HCT116 (cell line): ENCODE measurements around the gene TPH2.

Source experiments
- CTCF ChIP-seq, 3 experiments: fragments of 200-600 bp in 1 of 3; sonication (generic) in 1 of 3; IDR thresholded peaks in 2 of 3; conservative IDR thresholded peaks in 1 of 3; 2 replicates each; pipeline ENCODE4 v1.5.1; 2012 to 2017; ENCODE audit warnings: low read depth in 2 of 3, low read length in 2 of 3, antibody characterized with exemption in 1 of 3, borderline replicate concordance in 1 of 3, control low read depth in 1 of 3, mild to moderate bottlenecking in 1 of 3, mixed read lengths in 1 of 3, mixed run types in 1 of 3, moderate library complexity in 1 of 3; ENCODE audit not compliant: insufficient read depth in 1 of 3
- POLR2A ChIP-seq: IDR thresholded peaks from 2 replicates; pipeline ENCODE4 v1.7.0; 2011; ENCODE audit warnings: borderline replicate concordance; ENCODE audit not compliant: insufficient read depth, insufficient read length; ENCODE audit errors: extremely low read depth
- POLR2AphosphoS5 ChIP-seq: IDR thresholded peaks from 2 replicates; pipeline ENCODE4 v1.6.1; 2011; ENCODE audit warnings: mild to moderate bottlenecking, low read depth, low read length, moderate library complexity
- RAD21 ChIP-seq: IDR thresholded peaks from 2 replicates; pipeline ENCODE4 v1.6.1; 2012; ENCODE audit warnings: low read depth, mild to moderate bottlenecking

GRCh38 chr12:71955970-71956369 lies 17.3 kb downstream of the TPH2 start:
- no peak for TF ChIP-seq CTCF (IDR thresholded peaks at IDR 0.05 in 2 of 3, conservative IDR thresholded peaks at IDR 0.05 in 1 of 3; ENCODE audit: borderline replicate concordance in 1 of 3, insufficient read depth in 1 of 3, low read depth in 2 of 3, low read length in 2 of 3)
- no peak for TF ChIP-seq POLR2A
- no peak for TF ChIP-seq POLR2AphosphoS5
- no peak for TF ChIP-seq RAD21
